HepG2 (cell line): ENCODE data around the gene HNRNPL. TPM values are rescaled to one million over a fixed set of nuclear protein-coding genes. Genes with fewer than 3 reads are reported as not detected.
A peak's percentile ranks its signal among the peaks of the same experiment; 100 is the strongest.

Source experiments
- GPN1 ChIP-seq: sonication (generic); formaldehyde crosslinking; IDR thresholded peaks from 2 replicates; pipeline ENCODE4 v1.5.1; 2020; ENCODE audit warnings: missing genetic modification reagents, borderline replicate concordance
- LCORL ChIP-seq, 2 experiments: fragments of 450-650 bp in 1 of 2; sonication (generic) in 1 of 2; formaldehyde crosslinking in 1 of 2; IDR thresholded peaks; 2 replicates each; pipeline versions ENCODE4 v1.5.0 to v1.6.1; 2017 to 2020; ENCODE audit warnings: antibody characterized with exemption in 1 of 2, missing genetic modification reagents in 1 of 2
- MAF1 ChIP-seq: sonication (generic); formaldehyde crosslinking; IDR thresholded peaks from 2 replicates; pipeline ENCODE4 v1.5.0; 2020; ENCODE audit warnings: missing genetic modification reagents, borderline replicate concordance
- SNAPC4 ChIP-seq: sonication (generic); formaldehyde crosslinking; IDR thresholded peaks from 2 replicates; pipeline ENCODE4 v1.4.0; 2020; ENCODE audit warnings: mild to moderate bottlenecking, missing genetic modification reagents
- SRY ChIP-seq: sonication (generic); formaldehyde crosslinking; IDR thresholded peaks from 2 replicates; pipeline ENCODE4 v1.8.0; 2022; ENCODE audit warnings: mild to moderate bottlenecking, missing genetic modification reagents
- TBX3 ChIP-seq: fragments of 450-650 bp; IDR thresholded peaks from 2 replicates; pipeline ENCODE4 v1.6.1; 2017; ENCODE audit warnings: antibody characterized with exemption, mild to moderate bottlenecking, inconsistent platforms, borderline replicate concordance
- ZBTB3 ChIP-seq: sonication (generic); formaldehyde crosslinking; IDR thresholded peaks from 2 replicates; pipeline ENCODE4 v1.4.0; 2020; ENCODE audit warnings: low read depth, mild to moderate bottlenecking, moderate library complexity, missing genetic modification reagents, borderline replicate concordance
- ZBTB37 ChIP-seq: sonication (generic); formaldehyde crosslinking; IDR thresholded peaks from 2 replicates; pipeline ENCODE4 v1.4.0; 2020; ENCODE audit warnings: mild to moderate bottlenecking, missing genetic modification reagents
- ZNF143 ChIP-seq: sonication (generic); formaldehyde crosslinking; IDR thresholded peaks from 2 replicates; pipeline ENCODE4 v1.4.0; 2020; ENCODE audit warnings: missing genetic modification reagents
- ZNF335 ChIP-seq: sonication (generic); formaldehyde crosslinking; IDR thresholded peaks from 2 replicates; pipeline ENCODE4 v1.4.0; 2020; ENCODE audit warnings: missing genetic modification reagents
- ZNF468 ChIP-seq: sonication (generic); formaldehyde crosslinking; IDR thresholded peaks from 2 replicates; pipeline ENCODE4 v1.8.0; 2022; ENCODE audit warnings: mild to moderate bottlenecking, moderate library complexity, missing genetic modification reagents
- polyA plus RNA-seq, 8 experiments: library from polyadenylated mRNA; depleted of rRNA in 3 of 8; stranded (reverse) in 7 of 8; unstranded in 1 of 8; fragments of >200 nt; fragmentation: Illumina TruSeq in 4 of 8; extraction: Trizol in 4 of 8; gene quantifications; 2 replicates each; pipeline versions ENCODE4 v1.2.1 to v1.2.3, GENCODE V29; 2011 to 2016; ENCODE audit warnings: low read depth in 4 of 8, missing spikeins in 1 of 8, mixed read lengths in 1 of 8; ENCODE audit not compliant: insufficient read depth in 1 of 8
- total RNA-seq, 5 experiments: library from RNA; depleted of rRNA; stranded (reverse); fragments of >200 nt; fragmentation: Illumina TruSeq; extraction: Trizol; gene quantifications; 2 replicates each; pipeline ENCODE4 v1.2.3, GENCODE V29; 2016; ENCODE audit warnings: low read depth in 1 of 5
- TF ChIP-seq, protein P1 (sequence below): sonication (generic); formaldehyde crosslinking; IDR thresholded peaks from 2 replicates; pipeline ENCODE4 v1.4.0; 2020; ENCODE audit warnings: missing genetic modification reagents
- TF ChIP-seq, protein P2 (sequence below): sonication (generic); formaldehyde crosslinking; IDR thresholded peaks from 2 replicates; pipeline ENCODE4 v1.8.0; 2022; ENCODE audit warnings: low read depth, missing genetic modification reagents
- TF ChIP-seq, protein P3 (sequence below), 2 experiments: IDR thresholded peaks; 2 replicates each; pipeline ENCODE4 v1.6.1; 2011 to 2012; ENCODE audit warnings: low read length in 2 of 2, borderline replicate concordance in 1 of 2, low read depth in 1 of 2, mild to moderate bottlenecking in 1 of 2, moderate library complexity in 1 of 2

Gene HNRNPL
- total and polyA plus RNA-seq, 2 of the 13 experiments (the other 11 are each of a cell fraction or from before 2014, with no cell fraction given), result 156 to 278 TPM

DNA sequence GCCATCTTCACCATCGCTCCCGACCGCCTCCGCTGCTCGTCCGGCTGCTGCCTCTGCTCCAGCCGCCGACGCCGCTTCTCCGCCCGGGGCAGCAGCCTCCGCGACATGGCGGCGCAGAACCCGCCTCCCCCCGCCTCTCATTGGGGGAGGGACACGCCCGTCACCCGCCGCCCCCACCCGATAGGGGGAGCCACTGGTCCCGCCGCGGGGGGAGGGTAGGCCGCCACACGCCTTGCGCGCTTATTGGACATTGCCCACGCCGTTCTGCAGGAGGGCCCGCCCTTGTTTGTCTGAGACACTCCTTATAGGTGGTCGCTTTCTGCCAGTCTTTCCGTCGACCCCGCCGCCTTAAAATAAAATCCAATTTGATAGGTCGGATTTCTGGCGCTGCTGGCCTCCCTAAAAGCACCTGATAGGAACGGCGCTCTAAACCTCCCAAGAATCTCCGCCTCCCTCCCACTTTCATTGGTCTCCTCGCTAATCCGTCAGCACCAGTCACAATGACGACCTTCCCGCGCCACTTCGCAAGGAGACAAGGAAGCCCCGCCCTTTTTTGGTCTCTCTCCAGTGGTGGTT lies at the start of gene HNRNPL (continued):
- TF ChIP-seq, protein P1, sequence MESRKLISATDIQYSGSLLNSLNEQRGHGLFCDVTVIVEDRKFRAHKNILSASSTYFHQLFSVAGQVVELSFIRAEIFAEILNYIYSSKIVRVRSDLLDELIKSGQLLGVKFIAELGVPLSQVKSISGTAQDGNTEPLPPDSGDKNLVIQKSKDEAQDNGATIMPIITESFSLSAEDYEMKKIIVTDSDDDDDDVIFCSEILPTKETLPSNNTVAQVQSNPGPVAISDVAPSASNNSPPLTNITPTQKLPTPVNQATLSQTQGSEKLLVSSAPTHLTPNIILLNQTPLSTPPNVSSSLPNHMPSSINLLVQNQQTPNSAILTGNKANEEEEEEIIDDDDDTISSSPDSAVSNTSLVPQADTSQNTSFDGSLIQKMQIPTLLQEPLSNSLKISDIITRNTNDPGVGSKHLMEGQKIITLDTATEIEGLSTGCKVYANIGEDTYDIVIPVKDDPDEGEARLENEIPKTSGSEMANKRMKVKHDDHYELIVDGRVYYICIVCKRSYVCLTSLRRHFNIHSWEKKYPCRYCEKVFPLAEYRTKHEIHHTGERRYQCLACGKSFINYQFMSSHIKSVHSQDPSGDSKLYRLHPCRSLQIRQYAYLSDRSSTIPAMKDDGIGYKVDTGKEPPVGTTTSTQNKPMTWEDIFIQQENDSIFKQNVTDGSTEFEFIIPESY (CRISPR knock-in tag), result no peak
- no peak for TF ChIP-seq SRY
- TF ChIP-seq ZNF468, result 0 out of 2 replicates have a peak, but pooled peaks have one; percentile 70
- TF ChIP-seq, protein P2, sequence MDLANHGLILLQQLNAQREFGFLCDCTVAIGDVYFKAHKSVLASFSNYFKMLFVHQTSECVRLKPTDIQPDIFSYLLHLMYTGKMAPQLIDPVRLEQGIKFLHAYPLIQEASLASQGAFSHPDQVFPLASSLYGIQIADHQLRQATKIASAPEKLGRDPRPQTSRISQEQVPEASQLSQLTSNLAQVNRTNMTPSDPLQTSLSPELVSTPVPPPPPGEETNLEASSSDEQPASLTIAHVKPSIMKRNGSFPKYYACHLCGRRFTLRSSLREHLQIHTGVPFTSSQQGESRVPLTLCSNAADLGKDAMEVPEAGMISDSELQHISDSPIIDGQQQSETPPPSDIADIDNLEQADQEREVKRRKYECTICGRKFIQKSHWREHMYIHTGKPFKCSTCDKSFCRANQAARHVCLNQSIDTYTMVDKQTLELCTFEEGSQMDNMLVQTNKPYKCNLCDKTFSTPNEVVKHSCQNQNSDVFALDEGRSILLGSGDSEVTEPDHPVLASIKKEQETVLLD (CRISPR knock-in tag), result peak; percentile 49; the same call in 1 of the 2 replicates
- TF ChIP-seq ZNF335 (CRISPR knock-in tag), result no peak
- TF ChIP-seq LCORL (IDR thresholded peaks at IDR 0.05), result no peak
- no peak for TF ChIP-seq LCORL (CRISPR knock-in tag; IDR thresholded peaks at IDR 0.05)
- 0 out of 2 replicates have a peak, but pooled peaks have one; percentile 20 for TF ChIP-seq MAF1 (CRISPR knock-in tag)
- no peak for TF ChIP-seq SNAPC4 (CRISPR knock-in tag)
- no peak for TF ChIP-seq ZBTB3 (CRISPR knock-in tag)
- TF ChIP-seq GPN1 (CRISPR knock-in tag), result no peak; the same call in 1 of the 2 replicates
- 0 out of 2 replicates have a peak, but pooled peaks have one; percentile 22 for TF ChIP-seq ZNF143 (CRISPR knock-in tag)
- TF ChIP-seq, protein P3, sequence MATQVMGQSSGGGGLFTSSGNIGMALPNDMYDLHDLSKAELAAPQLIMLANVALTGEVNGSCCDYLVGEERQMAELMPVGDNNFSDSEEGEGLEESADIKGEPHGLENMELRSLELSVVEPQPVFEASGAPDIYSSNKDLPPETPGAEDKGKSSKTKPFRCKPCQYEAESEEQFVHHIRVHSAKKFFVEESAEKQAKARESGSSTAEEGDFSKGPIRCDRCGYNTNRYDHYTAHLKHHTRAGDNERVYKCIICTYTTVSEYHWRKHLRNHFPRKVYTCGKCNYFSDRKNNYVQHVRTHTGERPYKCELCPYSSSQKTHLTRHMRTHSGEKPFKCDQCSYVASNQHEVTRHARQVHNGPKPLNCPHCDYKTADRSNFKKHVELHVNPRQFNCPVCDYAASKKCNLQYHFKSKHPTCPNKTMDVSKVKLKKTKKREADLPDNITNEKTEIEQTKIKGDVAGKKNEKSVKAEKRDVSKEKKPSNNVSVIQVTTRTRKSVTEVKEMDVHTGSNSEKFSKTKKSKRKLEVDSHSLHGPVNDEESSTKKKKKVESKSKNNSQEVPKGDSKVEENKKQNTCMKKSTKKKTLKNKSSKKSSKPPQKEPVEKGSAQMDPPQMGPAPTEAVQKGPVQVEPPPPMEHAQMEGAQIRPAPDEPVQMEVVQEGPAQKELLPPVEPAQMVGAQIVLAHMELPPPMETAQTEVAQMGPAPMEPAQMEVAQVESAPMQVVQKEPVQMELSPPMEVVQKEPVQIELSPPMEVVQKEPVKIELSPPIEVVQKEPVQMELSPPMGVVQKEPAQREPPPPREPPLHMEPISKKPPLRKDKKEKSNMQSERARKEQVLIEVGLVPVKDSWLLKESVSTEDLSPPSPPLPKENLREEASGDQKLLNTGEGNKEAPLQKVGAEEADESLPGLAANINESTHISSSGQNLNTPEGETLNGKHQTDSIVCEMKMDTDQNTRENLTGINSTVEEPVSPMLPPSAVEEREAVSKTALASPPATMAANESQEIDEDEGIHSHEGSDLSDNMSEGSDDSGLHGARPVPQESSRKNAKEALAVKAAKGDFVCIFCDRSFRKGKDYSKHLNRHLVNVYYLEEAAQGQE (IDR thresholded peaks at IDR 0.05; ENCODE audit: borderline replicate concordance in 1 of 2, low read depth in 1 of 2, low read length in 2 of 2), result peak in 1 of 2 experiments; percentile 24; a peak in 1 of 4 replicates
- no peak for TF ChIP-seq ZBTB37 (CRISPR knock-in tag)
- peak; percentile 61; the same call in 1 of the 2 replicates for TF ChIP-seq TBX3
